ENCODE data around the gene INPPL1. TPM values are rescaled to one million over a fixed set of nuclear protein-coding genes. Genes with fewer than 3 reads are reported as not detected.

The INPPL1 gene
- total RNA-seq, 4 donors from 2014 or later = 47.6 to 65.1 (median 57.6) TPM

- no peak for DNase-seq (ENCODE audit: low spot score)
- TF ChIP-seq CTCF (IDR thresholded peaks at IDR 0.05) = no peak
Observed at GRCh38 chr11:72225411-72225951, 914 bp downstream of the INPPL1 start.

GRCh38 chr11:72226701-72227100 is 2.1 kb downstream of the INPPL1 start:
- no peak for TF ChIP-seq CTCF (IDR thresholded peaks at IDR 0.05)
- DNase-seq (ENCODE audit: low spot score) = no peak
- no peak for ATAC-seq (ENCODE audit: low FRiP score)

More at GRCh38 chr11:72225411-72225951, 914 bp downstream of the INPPL1 start:
- ATAC-seq (ENCODE audit: low FRiP score) = no peak

GRCh38 chr11:72227316-72228228 is 3.0 kb downstream of the INPPL1 start:
- TF ChIP-seq CTCF (IDR thresholded peaks at IDR 0.05) = no peak
- ATAC-seq (ENCODE audit: low FRiP score) (no peak), DNase-seq (ENCODE audit: low spot score) (no peak)

- DNase-seq (ENCODE audit: low spot score) (no peak), ATAC-seq (ENCODE audit: low FRiP score) (no peak)
- no peak for TF ChIP-seq CTCF (IDR thresholded peaks at IDR 0.05)
Observed at GRCh38 chr11:72228229-72228843, 3.8 kb downstream of the INPPL1 start.

- DNase-seq (ENCODE audit: low spot score) (no peak), ATAC-seq (ENCODE audit: low FRiP score) (no peak)
- TF ChIP-seq CTCF (IDR thresholded peaks at IDR 0.05) = no peak
Observed at GRCh38 chr11:72228844-72229231, 4.3 kb downstream of the INPPL1 start.

- DNase-seq (ENCODE audit: low spot score) (no peak), ATAC-seq (ENCODE audit: low FRiP score) (no peak)
- TF ChIP-seq CTCF (IDR thresholded peaks at IDR 0.05) = no peak
Observed at GRCh38 chr11:72229336-72229924, 4.9 kb downstream of the INPPL1 start.
